ENCODE measurements around the gene TTLL5. TPM values are rescaled to one million over a fixed set of nuclear protein-coding genes. Genes with fewer than 3 reads are reported as not detected.

Gene TTLL5
- total and polyA plus RNA-seq, 9 of the 15 experiments (the other 6 are each of a cell fraction or from before 2014, with no cell fraction given) = 4.1 to 18.9 (median 12.6) TPM

DNA sequence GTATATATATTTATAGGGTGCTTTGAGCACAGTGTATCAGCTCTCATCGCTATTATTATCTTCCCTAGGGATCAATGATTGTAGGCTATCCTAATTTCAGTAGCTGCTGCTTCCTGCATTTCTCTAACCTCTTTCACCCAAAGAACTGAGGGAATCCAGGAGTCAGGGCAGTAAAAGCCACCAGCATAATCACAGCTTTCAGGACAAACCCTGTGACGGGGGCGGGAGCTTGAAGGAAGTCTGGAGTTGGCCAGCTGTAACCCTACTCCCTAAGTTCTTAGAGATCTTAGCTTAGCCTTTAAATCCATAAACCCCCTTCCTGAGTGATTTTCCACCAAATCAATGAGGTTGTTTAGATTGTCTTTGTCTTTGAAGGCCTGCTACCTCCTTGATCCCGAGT lies 48.9 kb upstream of the TTLL5 start:
- Histone ChIP-seq H3K4me2 (ENCODE audit: insufficient read depth, low read length) (no peak overlapping the region), H3K27ac (ENCODE audit: extremely low read depth, low read depth, low read length) (no peak overlapping the region), H3K9me3 (replicated peaks; ENCODE audit: control insufficient read depth, insufficient read depth, low read depth, low read length) (no peaks in the 10 kb centered on the region), H3K36me3 (ENCODE audit: control insufficient read depth, insufficient read depth, low read length) (no peaks in the 10 kb centered on the region), H3K4me1 (replicated peaks in 1 of 2; ENCODE audit: control insufficient read depth in 2 of 2, insufficient read depth in 2 of 2, low read length in 2 of 2) (no peaks in the 10 kb centered on the region), H3K27me3 (ENCODE audit: control insufficient read depth in 2 of 2, insufficient read depth in 2 of 2, low read length in 2 of 2) (peaks cover 6 to 51% of the 10 kb centered on the region in 2 experiments; a peak in 4 of 5 replicates), H3K9ac (ENCODE audit: insufficient read depth in 1 of 2, low read depth in 2 of 2, low read length in 2 of 2) (no peak overlapping the region), H3K9me1 (ENCODE audit: control insufficient read depth, insufficient read depth, low read length) (no peaks in the 10 kb centered on the region), H3K4me3 (no peak overlapping the region), H3K79me2 (ENCODE audit: control insufficient read depth, insufficient read depth, low read length) (no peaks in the 10 kb centered on the region), H2AFZ (ENCODE audit: low read depth, low read length) (no peak overlapping the region), H4K20me1 (replicated peaks; ENCODE audit: control insufficient read depth, insufficient read depth, low read length) (no peaks in the 10 kb centered on the region)
- no TSS peak for BruUV-seq (replicated peaks)
- no peak for FAIRE-seq
- TF ChIP-seq, protein P1, sequence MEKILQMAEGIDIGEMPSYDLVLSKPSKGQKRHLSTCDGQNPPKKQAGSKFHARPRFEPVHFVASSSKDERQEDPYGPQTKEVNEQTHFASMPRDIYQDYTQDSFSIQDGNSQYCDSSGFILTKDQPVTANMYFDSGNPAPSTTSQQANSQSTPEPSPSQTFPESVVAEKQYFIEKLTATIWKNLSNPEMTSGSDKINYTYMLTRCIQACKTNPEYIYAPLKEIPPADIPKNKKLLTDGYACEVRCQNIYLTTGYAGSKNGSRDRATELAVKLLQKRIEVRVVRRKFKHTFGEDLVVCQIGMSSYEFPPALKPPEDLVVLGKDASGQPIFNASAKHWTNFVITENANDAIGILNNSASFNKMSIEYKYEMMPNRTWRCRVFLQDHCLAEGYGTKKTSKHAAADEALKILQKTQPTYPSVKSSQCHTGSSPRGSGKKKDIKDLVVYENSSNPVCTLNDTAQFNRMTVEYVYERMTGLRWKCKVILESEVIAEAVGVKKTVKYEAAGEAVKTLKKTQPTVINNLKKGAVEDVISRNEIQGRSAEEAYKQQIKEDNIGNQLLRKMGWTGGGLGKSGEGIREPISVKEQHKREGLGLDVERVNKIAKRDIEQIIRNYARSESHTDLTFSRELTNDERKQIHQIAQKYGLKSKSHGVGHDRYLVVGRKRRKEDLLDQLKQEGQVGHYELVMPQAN (IDR thresholded peaks at IDR 0.05; ENCODE audit: borderline replicate concordance) = no peak
- ChIA-PET POLR2A (interaction anchor here (0.6 kb wide), 1 partner anchor 25 kb away, joined by 4 read pairs; no protein-coding TSS in a partner anchor), CTCF (ENCODE audit: low intra/inter-chr PET ratio) (no interaction called here)
- no peak for DNase-seq (ENCODE audit: extremely low read depth in 1 of 4, low spot score in 3 of 4)
- 0% methylated on average over 4 of the region's 4 CpGs for WGBS (ENCODE audit: insufficient coverage, low coverage, missing lambda C conversion rate)
- in situ Hi-C loops (cut with MboI) (no loop called here), intact Hi-C loops (cut with micrococcal nuclease) (no loop called here)
- ATAC-seq = no peak

GRCh38 chr14:75614179-75614578 lies 46.9 kb upstream of the TTLL5 start:
- POLR2A ChIA-PET = no interaction called here
- FAIRE-seq = no peak
- Histone ChIP-seq H3K4me2 (ENCODE audit: insufficient read depth, low read length) (no peak overlapping the region), H3K9ac (ENCODE audit: insufficient read depth in 1 of 2, low read depth in 2 of 2, low read length in 2 of 2) (no peak overlapping the region), H2AFZ (ENCODE audit: low read depth, low read length) (no peak overlapping the region), H3K36me3 (ENCODE audit: control insufficient read depth, insufficient read depth, low read length) (no peaks in the 10 kb centered on the region), H3K9me3 (replicated peaks; ENCODE audit: control insufficient read depth, insufficient read depth, low read depth, low read length) (no peaks in the 10 kb centered on the region), H3K4me1 (replicated peaks in 1 of 2; ENCODE audit: control insufficient read depth in 2 of 2, insufficient read depth in 2 of 2, low read length in 2 of 2) (no peaks in the 10 kb centered on the region), H3K9me1 (ENCODE audit: control insufficient read depth, insufficient read depth, low read length) (no peaks in the 10 kb centered on the region), H4K20me1 (replicated peaks; ENCODE audit: control insufficient read depth, insufficient read depth, low read length) (no peaks in the 10 kb centered on the region), H3K27me3 (ENCODE audit: control insufficient read depth in 2 of 2, insufficient read depth in 2 of 2, low read length in 2 of 2) (peaks cover 6 to 41% of the 10 kb centered on the region in 2 experiments; a peak in 4 of 5 replicates), H3K27ac (ENCODE audit: extremely low read depth, low read depth, low read length) (no peak overlapping the region), H3K79me2 (ENCODE audit: control insufficient read depth, insufficient read depth, low read length) (no peaks in the 10 kb centered on the region), H3K4me3 (no peak overlapping the region)
- WGBS (ENCODE audit: insufficient coverage, low coverage, missing lambda C conversion rate) = 2% methylated on average over 4 of the region's 4 CpGs
- DNase-seq (ENCODE audit: extremely low read depth in 1 of 4, low spot score in 3 of 4) = no peak
- CTCF ChIA-PET (ENCODE audit: low intra/inter-chr PET ratio) = no interaction called here
- intact Hi-C loops (cut with micrococcal nuclease) = no loop called here
- in situ Hi-C loops (cut with MboI) = no loop called here
- ATAC-seq = no peak
- no TSS peak for BruUV-seq (replicated peaks)
- TF ChIP-seq SPI1 (IDR thresholded peaks at IDR 0.05; ENCODE audit: borderline replicate concordance, low read depth, low read length) (no peak), MEF2D (tag; conservative IDR thresholded peaks at IDR 0.05; ENCODE audit: low read depth) (no peak), KAT8 (IDR thresholded peaks at IDR 0.05; ENCODE audit: low read depth) (no peak), ZFP1 (CRISPR knock-in tag; IDR thresholded peaks at IDR 0.05) (no peak), MIER1 (IDR thresholded peaks at IDR 0.05; ENCODE audit: low read depth) (no peak)
